ENCODE results near the gene NUP98.

NUP98 gene

DNA sequence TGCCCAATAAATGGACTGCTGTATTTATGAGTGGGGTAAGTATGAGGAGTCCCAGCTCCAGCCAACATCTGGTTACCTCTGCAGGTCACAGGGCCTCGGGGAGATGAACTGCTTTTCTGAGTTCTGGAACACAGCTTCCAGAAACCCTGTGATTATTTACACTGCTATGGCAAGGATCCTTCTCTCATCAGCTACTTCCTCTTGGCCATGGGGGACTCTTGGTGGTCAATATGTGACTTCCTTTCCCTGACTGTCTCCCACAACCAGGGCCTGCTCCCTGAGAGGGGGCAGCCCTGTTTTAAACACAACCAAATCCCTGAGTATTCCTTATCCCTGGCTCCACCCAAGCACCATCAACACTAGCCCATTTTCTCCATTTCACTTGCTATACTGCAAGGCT, 33.4 kb upstream of the NUP98 start:
- TF ChIP-seq RAD21 (IDR thresholded peaks at IDR 0.05; ENCODE audit: low read depth), result no peak
- no peak for TF ChIP-seq TCF12 (IDR thresholded peaks at IDR 0.05; ENCODE audit: low read depth)
- TF ChIP-seq YY1 (IDR thresholded peaks at IDR 0.05; ENCODE audit: low read depth), result no peak
- TF ChIP-seq, protein P1, sequence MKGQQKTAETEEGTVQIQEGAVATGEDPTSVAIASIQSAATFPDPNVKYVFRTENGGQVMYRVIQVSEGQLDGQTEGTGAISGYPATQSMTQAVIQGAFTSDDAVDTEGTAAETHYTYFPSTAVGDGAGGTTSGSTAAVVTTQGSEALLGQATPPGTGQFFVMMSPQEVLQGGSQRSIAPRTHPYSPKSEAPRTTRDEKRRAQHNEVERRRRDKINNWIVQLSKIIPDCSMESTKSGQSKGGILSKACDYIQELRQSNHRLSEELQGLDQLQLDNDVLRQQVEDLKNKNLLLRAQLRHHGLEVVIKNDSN (IDR thresholded peaks at IDR 0.05), result no peak
- no peak for TF ChIP-seq NFIC (IDR thresholded peaks at IDR 0.05)
- TF ChIP-seq CREB1 (IDR thresholded peaks at IDR 0.05; ENCODE audit: low read depth), result no peak
- TF ChIP-seq, protein P2, sequence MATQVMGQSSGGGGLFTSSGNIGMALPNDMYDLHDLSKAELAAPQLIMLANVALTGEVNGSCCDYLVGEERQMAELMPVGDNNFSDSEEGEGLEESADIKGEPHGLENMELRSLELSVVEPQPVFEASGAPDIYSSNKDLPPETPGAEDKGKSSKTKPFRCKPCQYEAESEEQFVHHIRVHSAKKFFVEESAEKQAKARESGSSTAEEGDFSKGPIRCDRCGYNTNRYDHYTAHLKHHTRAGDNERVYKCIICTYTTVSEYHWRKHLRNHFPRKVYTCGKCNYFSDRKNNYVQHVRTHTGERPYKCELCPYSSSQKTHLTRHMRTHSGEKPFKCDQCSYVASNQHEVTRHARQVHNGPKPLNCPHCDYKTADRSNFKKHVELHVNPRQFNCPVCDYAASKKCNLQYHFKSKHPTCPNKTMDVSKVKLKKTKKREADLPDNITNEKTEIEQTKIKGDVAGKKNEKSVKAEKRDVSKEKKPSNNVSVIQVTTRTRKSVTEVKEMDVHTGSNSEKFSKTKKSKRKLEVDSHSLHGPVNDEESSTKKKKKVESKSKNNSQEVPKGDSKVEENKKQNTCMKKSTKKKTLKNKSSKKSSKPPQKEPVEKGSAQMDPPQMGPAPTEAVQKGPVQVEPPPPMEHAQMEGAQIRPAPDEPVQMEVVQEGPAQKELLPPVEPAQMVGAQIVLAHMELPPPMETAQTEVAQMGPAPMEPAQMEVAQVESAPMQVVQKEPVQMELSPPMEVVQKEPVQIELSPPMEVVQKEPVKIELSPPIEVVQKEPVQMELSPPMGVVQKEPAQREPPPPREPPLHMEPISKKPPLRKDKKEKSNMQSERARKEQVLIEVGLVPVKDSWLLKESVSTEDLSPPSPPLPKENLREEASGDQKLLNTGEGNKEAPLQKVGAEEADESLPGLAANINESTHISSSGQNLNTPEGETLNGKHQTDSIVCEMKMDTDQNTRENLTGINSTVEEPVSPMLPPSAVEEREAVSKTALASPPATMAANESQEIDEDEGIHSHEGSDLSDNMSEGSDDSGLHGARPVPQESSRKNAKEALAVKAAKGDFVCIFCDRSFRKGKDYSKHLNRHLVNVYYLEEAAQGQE (IDR thresholded peaks at IDR 0.05; ENCODE audit: low read depth), result no peak
- TF ChIP-seq TAF1 (IDR thresholded peaks at IDR 0.05; ENCODE audit: low read depth), result no peak
- TF ChIP-seq EP300 (IDR thresholded peaks at IDR 0.05; ENCODE audit: borderline replicate concordance), result no peak
- TF ChIP-seq FOXM1 (IDR thresholded peaks at IDR 0.05; ENCODE audit: borderline replicate concordance, low read depth), result no peak
- no peak for TF ChIP-seq TEAD4 (IDR thresholded peaks at IDR 0.05)
- TF ChIP-seq, protein P3, sequence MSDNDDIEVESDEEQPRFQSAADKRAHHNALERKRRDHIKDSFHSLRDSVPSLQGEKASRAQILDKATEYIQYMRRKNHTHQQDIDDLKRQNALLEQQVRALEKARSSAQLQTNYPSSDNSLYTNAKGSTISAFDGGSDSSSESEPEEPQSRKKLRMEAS (IDR thresholded peaks at IDR 0.05), result no peak
- TF ChIP-seq ZBTB7A (IDR thresholded peaks at IDR 0.05; ENCODE audit: low read depth), result no peak
- no peak for TF ChIP-seq EGR1 (IDR thresholded peaks at IDR 0.05)
- TF ChIP-seq CEBPB (IDR thresholded peaks at IDR 0.05), result no peak

DNA sequence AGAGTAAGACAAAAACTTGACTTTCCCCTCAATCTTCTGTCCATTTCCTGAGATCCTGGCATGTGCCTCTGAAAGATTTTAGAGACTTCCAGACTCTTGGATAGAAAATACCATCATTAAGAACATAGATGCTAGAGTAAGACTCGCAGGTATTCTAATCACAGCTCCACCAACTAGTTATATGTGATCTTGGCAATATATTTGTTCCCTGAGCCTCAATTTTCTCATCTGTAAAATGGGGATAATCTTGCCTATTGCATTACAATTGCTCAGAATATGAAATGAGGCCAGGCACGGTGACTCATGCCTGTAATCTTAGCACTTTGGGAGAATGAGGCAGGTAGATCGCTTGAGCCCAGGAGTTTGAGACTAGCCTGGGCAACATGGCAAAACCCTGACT, 32.7 kb upstream of the NUP98 start:
- TF ChIP-seq TAF1 (IDR thresholded peaks at IDR 0.05; ENCODE audit: low read depth) (no peak), FOXM1 (IDR thresholded peaks at IDR 0.05; ENCODE audit: borderline replicate concordance, low read depth) (no peak)

DNA sequence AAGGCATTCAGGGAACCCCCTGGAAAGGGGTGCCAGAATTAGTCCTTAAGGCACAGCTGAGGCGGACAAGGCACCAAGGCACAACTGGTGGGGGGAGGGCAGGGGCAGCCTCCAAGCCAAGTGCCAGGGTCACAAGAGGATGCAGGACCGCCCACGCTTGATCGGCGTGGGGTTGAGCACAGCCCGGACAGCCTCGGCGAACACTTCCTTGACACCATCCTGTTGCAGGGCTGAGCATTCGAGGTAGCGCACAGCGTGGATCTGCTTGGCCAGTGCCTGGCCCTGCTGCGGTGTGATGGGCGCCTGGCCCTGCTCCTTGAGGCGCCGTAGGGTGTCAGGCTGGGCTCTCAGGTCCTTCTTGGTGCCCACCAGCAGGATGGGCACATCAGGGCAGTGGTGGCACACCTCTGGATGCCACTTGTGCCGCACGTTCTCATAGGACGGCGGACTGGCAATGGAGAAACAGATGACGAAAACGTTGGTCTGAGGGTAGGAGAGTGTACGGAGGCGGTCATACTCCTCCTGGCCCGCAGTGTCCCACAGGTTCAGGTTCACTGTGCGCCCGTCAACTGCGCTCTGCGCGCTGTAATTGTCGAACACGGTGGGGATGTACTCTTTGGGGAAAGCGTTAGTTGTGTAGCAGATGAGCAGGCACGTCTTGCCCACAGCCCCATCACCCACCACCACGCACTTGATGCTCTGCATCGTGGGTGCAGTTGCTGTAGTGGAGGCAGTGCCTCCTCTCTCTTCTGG, 30.3 kb upstream of the NUP98 start:
- TF ChIP-seq NFIC (IDR thresholded peaks at IDR 0.05) (no peak), CREB1 (IDR thresholded peaks at IDR 0.05; ENCODE audit: low read depth) (no peak), EP300 (IDR thresholded peaks at IDR 0.05; ENCODE audit: borderline replicate concordance) (no peak), CEBPB (IDR thresholded peaks at IDR 0.05) (no peak), TEAD4 (IDR thresholded peaks at IDR 0.05) (no peak), TCF12 (IDR thresholded peaks at IDR 0.05; ENCODE audit: low read depth) (no peak), EGR1 (IDR thresholded peaks at IDR 0.05) (no peak), FOXM1 (IDR thresholded peaks at IDR 0.05; ENCODE audit: borderline replicate concordance, low read depth) (no peak), RAD21 (IDR thresholded peaks at IDR 0.05; ENCODE audit: low read depth) (no peak), ZBTB7A (IDR thresholded peaks at IDR 0.05; ENCODE audit: low read depth) (no peak), TAF1 (IDR thresholded peaks at IDR 0.05; ENCODE audit: low read depth) (no peak), YY1 (IDR thresholded peaks at IDR 0.05; ENCODE audit: low read depth) (no peak)
- TF ChIP-seq, protein P2 (IDR thresholded peaks at IDR 0.05; ENCODE audit: low read depth), result no peak
- TF ChIP-seq, protein P3 (IDR thresholded peaks at IDR 0.05), result no peak
- TF ChIP-seq, protein P1 (IDR thresholded peaks at IDR 0.05), result no peak

DNA sequence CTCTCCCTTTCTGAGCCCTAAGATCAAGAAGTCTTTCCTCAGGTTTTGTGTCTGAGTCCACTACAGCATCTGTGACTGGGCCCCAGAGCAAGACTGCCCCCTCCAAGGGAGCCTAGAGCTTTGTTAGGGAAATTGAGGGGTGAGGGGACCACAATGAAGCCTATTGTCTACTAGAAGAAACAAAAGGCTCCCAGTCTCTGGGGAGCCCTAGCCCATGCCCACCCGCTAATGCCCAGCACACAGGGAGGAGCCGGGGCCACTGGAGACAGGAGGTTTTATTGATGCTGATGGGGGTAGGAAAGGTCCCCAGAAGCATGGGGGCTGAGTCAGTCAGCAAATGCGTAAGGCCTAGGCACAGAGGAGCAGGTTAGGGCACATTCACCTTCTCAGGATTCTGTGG, 29.4 kb upstream of the NUP98 start:
- TF ChIP-seq EGR1 (IDR thresholded peaks at IDR 0.05) (no peak), EP300 (IDR thresholded peaks at IDR 0.05; ENCODE audit: borderline replicate concordance) (no peak), TEAD4 (IDR thresholded peaks at IDR 0.05) (no peak), CREB1 (IDR thresholded peaks at IDR 0.05; ENCODE audit: low read depth) (no peak), FOXM1 (IDR thresholded peaks at IDR 0.05; ENCODE audit: borderline replicate concordance, low read depth) (no peak), CEBPB (IDR thresholded peaks at IDR 0.05) (no peak), TCF12 (IDR thresholded peaks at IDR 0.05; ENCODE audit: low read depth) (no peak), NFIC (IDR thresholded peaks at IDR 0.05) (no peak), RAD21 (IDR thresholded peaks at IDR 0.05; ENCODE audit: low read depth) (no peak)
- TF ChIP-seq, protein P1 (IDR thresholded peaks at IDR 0.05), result no peak

DNA sequence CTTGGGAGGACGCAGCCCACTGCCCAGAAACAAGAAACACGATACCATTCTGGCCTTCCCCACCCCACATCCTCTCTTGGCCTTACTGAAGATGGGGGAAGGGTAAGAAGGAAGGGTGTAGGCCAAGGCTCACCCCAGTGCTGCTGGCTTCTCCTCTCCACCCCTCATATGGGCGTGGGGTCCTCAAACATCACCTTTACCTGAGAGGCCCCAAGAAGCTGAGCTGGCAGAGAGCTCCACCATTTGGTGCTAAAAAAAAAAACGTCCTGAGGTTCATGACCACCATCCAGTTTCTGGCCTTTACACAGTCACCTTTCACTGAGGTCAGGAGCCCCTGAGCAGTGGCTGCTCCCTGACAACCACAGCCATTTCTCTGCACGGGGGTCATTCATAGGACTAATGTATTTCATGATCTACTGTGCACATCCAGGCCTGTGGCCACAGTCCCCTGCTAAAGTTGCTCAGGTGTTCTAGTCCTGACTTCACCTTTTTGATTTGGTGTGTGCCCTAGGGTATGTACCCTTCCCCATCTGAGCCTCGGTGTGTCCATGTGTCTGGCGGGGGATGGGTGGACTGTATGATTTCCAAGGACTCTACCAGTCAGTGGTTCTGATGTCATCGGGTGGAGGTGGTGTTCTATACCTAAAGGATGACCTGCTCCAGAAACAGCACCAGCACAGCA, 28.3 kb upstream of the NUP98 start:
- TF ChIP-seq TEAD4 (IDR thresholded peaks at IDR 0.05), result no peak
- TF ChIP-seq, protein P1 (IDR thresholded peaks at IDR 0.05), result no peak
- TF ChIP-seq CEBPB (IDR thresholded peaks at IDR 0.05), result no peak
- TF ChIP-seq CREB1 (IDR thresholded peaks at IDR 0.05; ENCODE audit: low read depth), result no peak
- TF ChIP-seq YY1 (IDR thresholded peaks at IDR 0.05; ENCODE audit: low read depth), result 0 out of 2 replicates have a peak, but pooled peaks have one; percentile 3
- TF ChIP-seq NFIC (IDR thresholded peaks at IDR 0.05), result no peak

All from Ishikawa (cell line).